Heart left ventricle (tissue), 16 donors: ENCODE data around the gene TSSC4. TPM values are rescaled to one million over a fixed set of nuclear protein-coding genes. Genes with fewer than 3 reads are reported as not detected.

Experiments used
- ATAC-seq, 4 donors: fragments of 200-7000 bp; cut with Tn5 transposase; one replicate each; pipeline ENCODE4 v1.9.1; 2020 to 2022; ENCODE audit warnings: moderate library complexity in 4 of 4, mild to moderate bottlenecking in 3 of 4, moderate number of reproducible peaks in 1 of 4
- DNase-seq, 5 donors: peaks; one replicate each; pipeline ENCODE4 v3.0.0-alpha.2; 2020
- H3K27ac ChIP-seq, 12 donors: fragments of 200-600 bp; sonication (generic) in 4 of 12; one replicate each; pipeline versions ENCODE4 v1.5.0 to v1.8.0; 2016 to 2022; ENCODE audit warnings: mild to moderate bottlenecking in 2 of 12
- H3K27me3 ChIP-seq, 9 donors: fragments of 200-600 bp; sonication (generic) in 2 of 9; one replicate each; pipeline versions ENCODE4 v1.5.1 to v1.8.0; 2016 to 2022; ENCODE audit warnings: mild to moderate bottlenecking in 3 of 9
- H3K36me3 ChIP-seq, 9 donors: fragments of 200-600 bp; sonication (generic) in 2 of 9; one replicate each; pipeline versions ENCODE4 v1.5.0 to v1.8.0; 2018 to 2022; ENCODE audit warnings: mild to moderate bottlenecking in 2 of 9
- H3K4me1 ChIP-seq, 12 donors: fragments of 200-600 bp; sonication (generic) in 4 of 12; one replicate each; pipeline versions ENCODE4 v1.5.0 to v1.8.0; 2016 to 2022; ENCODE audit warnings: mild to moderate bottlenecking in 3 of 12
- H3K4me3 ChIP-seq, 12 donors: fragments of 200-600 bp; sonication (generic) in 4 of 12; one replicate each; pipeline versions ENCODE4 v1.5.0 to v1.8.0; 2017 to 2022; ENCODE audit warnings: mild to moderate bottlenecking in 9 of 12, moderate library complexity in 4 of 12
- H3K9me3 ChIP-seq, 12 donors: fragments of 200-600 bp; sonication (generic) in 4 of 12; one replicate each; pipeline versions ENCODE4 v1.5.0 to v1.8.0; 2016 to 2022; ENCODE audit warnings: mild to moderate bottlenecking in 1 of 12
- CTCF ChIP-seq, 12 donors: fragments of 200-600 bp; sonication (generic) in 4 of 12; IDR thresholded peaks; one replicate each; pipeline versions ENCODE4 v1.5.0 to v1.8.0; 2018 to 2022; ENCODE audit warnings: antibody characterized with exemption in 12 of 12, mild to moderate bottlenecking in 5 of 12
- POLR2A ChIP-seq, 2 donors: fragments of 450-650 bp; IDR thresholded peaks; one replicate each; pipeline ENCODE4 v1.6.1; 2017; ENCODE audit warnings: antibody characterized with exemption in 2 of 2, mild to moderate bottlenecking in 2 of 2, moderate library complexity in 2 of 2
- WGBS, 4 donors: extraction: QIAGEN DNeasy Blood & Tissue Kit in 2 of 4; methylation state at CpG; one replicate each; pipeline versions ENCODE4 v1.1.5 to v1.1.7; 2013 to 2018; 5-methylcytosine and 5-hydroxymethylcytosine counted together
- intact Hi-C, 10 donors: fragments of 100-400 bp; cut with DNase I; formaldehyde crosslinking; loops; one replicate each; pipeline versions ENCODE4 v1.11.1 to v1.14.2; 2022
- polyA plus RNA-seq, 2 donors: library from polyadenylated mRNA; stranded (reverse); fragments of 200-250 nt; gene quantifications; one replicate each; pipeline ENCODE4 v1.2.3, GENCODE V29; 2013
- total RNA-seq, 9 donors: library from RNA; depleted of rRNA in 2 of 9; stranded (reverse); fragments of >200 nt in 2 of 9; fragmentation: NEBNext Ultra II Directional in 3 of 9; extraction: Animal tissue kit (Norgen Biotek cat#: 25700) in 3 of 9; gene quantifications; one replicate each; pipeline versions ENCODE4 v1.1.0 to v1.2.4, GENCODE V29; 2016 to 2023
- donor health status: ischemic (EF 13 %, LVEDD 7.1; RV severe dilation, severe dysfunction).
- donor health status: healthy with polysubstance abuse.
- donor health status: DM: no; HTN: yes; CAD: no.
- donor health status: DM: no; HTN: no; CAD: no.
- donor health status: ischemic (EF 25% LVEDD 6.9; RV normal size, moderate dysfunction).
- donor health status: ischemic (EF 25% LVEDD 5.7; RV mildly dilated, moderate dysfunction).
- donor health status: healthy.
- donor health status: DM: yes; HTN: yes; CAD: no.
- donor health status: ischemic (EF 35%, LVEDD 5.7; RV mildly dilated, moderate dysfunction).
- donor health status: nonischemic (EF 11% LVEDD 7.7; RV severe dilation, severe dysfunction).
- donor health status: DM: yes; HTN: yes; CAD: no.
- donor health status: PGD.
- donor health status: ischemic (EF 29% LVEDD 5.4; RV normal size, mild dysfunction).
- donor health status: nonischemic (EF 23%, LVEDD 6.1; RV moderate dilation, normal function).

Gene TSSC4
- total and polyA plus RNA-seq, 11 donors = 23.4 to 75.9 (median 37.2) TPM

- Histone ChIP-seq H3K4me1 (peaks cover 41 to 98% (median 93%) of the 10 kb centered on the region in 12 donors), H3K9me3 (no peaks in the 10 kb centered on the region), H3K27me3 (no peaks in the 10 kb centered on the region), H3K4me3 (peak overlapping the region in 1 of 12 donors; percentile 7), H3K27ac (peak overlapping the region in 11 of 12 donors; percentile 47 to 90 (median 68)), H3K36me3 (peaks cover 0 to 55% (median 20%) of the 10 kb centered on the region in 9 donors)
- ATAC-seq (no peak), DNase-seq (no peak)
- 32 to 43% (median 36%) methylated on average over 6 to 9 of the region's 9 CpGs for WGBS, 4 donors
- intact Hi-C loops = no loop called here
- TF ChIP-seq CTCF (IDR thresholded peaks at IDR 0.05) = no peak
- no peak for TF ChIP-seq POLR2A (IDR thresholded peaks at IDR 0.05)
Observed at GRCh38 chr11:2386591-2386990, 14.0 kb upstream of the TSSC4 start.

GRCh38 chr11:2387266-2387987, 13.1 kb upstream of the TSSC4 start:
- ATAC-seq = no peak
- Histone ChIP-seq H3K27ac (peak overlapping the region; percentile 9 to 90 (median 68)), H3K27me3 (no peaks in the 10 kb centered on the region), H3K4me1 (peaks cover 35 to 97% (median 86%) of the 10 kb centered on the region in 12 donors), H3K36me3 (peaks cover 0 to 63% (median 27%) of the 10 kb centered on the region in 9 donors), H3K9me3 (no peaks in the 10 kb centered on the region), H3K4me3 (peak overlapping the region in 2 of 12 donors; percentile 7 to 12)
- 31 to 40% (median 36%) methylated on average over 11 to 14 of the region's 14 CpGs for WGBS, 4 donors
- intact Hi-C loops = no loop called here
- TF ChIP-seq POLR2A (IDR thresholded peaks at IDR 0.05) (no peak), CTCF (IDR thresholded peaks at IDR 0.05) (no peak)
- no peak for DNase-seq

DNA sequence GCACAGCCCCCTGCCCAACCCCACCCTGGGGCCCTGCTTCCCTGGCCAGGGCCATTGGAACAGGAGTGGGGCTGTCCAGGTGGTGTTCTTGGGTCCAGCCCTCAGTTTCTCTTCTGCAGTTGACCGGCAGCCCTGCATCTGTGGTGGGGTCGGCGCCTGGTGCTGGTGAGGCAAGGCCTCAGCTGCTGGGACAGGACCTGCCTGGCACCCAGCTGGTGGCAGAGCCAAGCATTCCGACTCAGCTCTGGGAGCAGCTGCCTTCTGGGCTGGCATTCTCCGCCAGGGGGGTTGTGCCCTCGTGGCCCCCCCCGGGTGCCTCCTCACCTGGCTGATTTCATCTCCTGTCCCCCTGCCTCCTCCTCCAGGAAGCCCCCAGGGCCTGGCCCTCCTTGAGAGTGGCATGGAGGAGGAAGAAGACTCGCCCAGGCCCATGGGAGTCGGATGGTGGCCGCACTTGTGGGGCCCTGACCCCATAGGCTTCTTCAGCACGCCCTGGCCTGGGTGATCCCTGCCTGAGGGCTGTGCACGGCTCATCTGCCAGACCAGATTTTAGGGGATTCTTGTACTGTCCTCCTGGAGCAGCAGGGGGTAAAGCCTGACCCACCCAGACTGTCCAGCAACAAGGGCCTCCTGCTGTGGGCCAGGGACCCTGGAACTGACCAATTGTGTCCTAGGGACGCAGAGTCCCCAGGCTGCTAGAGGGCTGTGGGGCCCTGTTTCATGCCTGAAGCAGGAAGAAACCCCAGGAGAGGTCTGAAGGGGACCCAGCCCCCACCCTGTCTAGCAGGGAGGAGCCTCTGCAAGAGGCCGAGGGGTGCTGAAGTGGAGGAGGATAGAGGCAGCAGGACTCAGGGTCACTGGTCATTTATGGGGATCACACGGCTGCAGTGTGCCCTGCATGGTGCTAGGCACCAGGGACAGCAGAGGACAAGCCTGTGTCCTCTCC, 11.8 kb upstream of the TSSC4 start:
- no peak for ATAC-seq
- H3K4me3 ChIP-seq = no peak overlapping the region
- 62 to 72% (median 69%) methylated on average over 10 to 15 of the region's 15 CpGs for WGBS, 4 donors
- no peak for DNase-seq
- peak overlapping the region in 11 of 12 donors; percentile 18 to 90 (median 55) for H3K27ac ChIP-seq
- H3K36me3 ChIP-seq = peaks cover 0 to 76% (median 38%) of the 10 kb centered on the region in 9 donors
- intact Hi-C loops = no loop called here
- H3K9me3 ChIP-seq = no peaks in the 10 kb centered on the region
- H3K4me1 ChIP-seq = peaks cover 27 to 90% (median 74%) of the 10 kb centered on the region in 12 donors
- TF ChIP-seq CTCF (IDR thresholded peaks at IDR 0.05) = no peak
- no peak for TF ChIP-seq POLR2A (IDR thresholded peaks at IDR 0.05)
- H3K27me3 ChIP-seq = no peaks in the 10 kb centered on the region
